CD4-positive, alpha-beta T cell treated with Interleukin-17A for 4 hours (primary cell): ENCODE data around the gene EML4.
"Not testable (repeated sequence)": the region's sequence is repeated elsewhere in the genome, so short reads cannot be mapped to it uniquely, and the experiment has no call there.

Source experiments
- DNase-seq: peaks from one replicate; pipeline ENCODE4 v3.0.0-alpha.2; 2020; ENCODE audit warnings: mixed read lengths

Gene EML4

DNA sequence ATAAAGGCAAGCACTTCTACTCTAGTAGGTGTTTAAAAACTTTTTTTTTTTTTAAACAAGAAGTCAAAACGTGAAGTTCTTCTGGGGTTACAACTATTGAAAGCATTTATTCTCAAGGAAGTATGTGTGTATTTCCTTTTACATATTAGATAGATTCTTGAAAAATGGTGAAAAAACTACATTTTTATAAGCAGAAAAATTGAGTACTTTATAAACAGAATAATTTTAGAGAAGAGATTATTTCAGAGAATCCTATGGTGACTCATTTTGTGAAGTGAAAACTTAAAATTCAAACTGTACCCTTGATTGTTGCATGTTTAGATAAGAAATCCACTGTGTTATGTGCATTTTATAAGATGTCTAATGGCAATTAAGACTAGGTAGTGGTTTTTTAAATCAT is 2.9 kb downstream of the EML4 start:
- DNase-seq = no peak

DNA sequence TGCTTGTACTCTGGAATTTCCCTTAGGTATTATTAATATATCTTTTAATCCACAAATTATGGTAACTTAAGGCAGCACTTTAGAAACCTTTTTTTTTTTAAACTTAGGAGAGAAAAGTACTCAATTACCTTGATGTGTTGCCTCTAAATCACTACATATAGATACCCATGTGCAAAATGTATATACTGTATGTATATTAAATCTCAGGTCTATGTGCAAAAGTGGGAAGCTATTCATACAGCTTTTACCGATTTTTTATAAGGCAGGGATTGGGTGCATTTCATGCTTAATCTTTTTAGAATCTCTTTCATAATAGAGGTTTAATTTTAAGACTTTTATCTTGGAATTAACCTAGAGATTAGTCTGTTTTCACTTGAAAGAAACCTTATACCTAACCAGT is 3.4 kb downstream of the EML4 start:
- DNase-seq = no peak

DNA sequence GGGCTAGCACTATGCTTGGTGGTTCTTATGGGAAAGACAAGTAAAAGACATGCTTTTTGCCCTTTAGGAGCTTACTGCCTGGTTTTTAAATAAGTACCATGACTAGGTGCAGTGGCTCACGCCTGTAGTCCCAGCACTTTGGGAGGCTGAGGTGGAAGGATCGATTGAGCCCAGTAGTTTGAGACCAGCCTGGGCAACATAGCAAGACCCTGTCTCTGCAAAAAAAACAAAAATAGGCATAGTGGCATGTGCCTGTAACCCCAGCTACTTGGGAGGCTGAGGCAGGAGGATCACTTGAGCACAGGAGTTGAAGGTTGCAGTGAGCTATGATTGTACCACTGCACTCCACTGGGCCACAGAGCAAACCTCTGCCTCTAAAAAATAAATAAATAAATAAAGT is 4.3 kb downstream of the EML4 start:
- DNase-seq = not testable (repeated sequence)

DNA sequence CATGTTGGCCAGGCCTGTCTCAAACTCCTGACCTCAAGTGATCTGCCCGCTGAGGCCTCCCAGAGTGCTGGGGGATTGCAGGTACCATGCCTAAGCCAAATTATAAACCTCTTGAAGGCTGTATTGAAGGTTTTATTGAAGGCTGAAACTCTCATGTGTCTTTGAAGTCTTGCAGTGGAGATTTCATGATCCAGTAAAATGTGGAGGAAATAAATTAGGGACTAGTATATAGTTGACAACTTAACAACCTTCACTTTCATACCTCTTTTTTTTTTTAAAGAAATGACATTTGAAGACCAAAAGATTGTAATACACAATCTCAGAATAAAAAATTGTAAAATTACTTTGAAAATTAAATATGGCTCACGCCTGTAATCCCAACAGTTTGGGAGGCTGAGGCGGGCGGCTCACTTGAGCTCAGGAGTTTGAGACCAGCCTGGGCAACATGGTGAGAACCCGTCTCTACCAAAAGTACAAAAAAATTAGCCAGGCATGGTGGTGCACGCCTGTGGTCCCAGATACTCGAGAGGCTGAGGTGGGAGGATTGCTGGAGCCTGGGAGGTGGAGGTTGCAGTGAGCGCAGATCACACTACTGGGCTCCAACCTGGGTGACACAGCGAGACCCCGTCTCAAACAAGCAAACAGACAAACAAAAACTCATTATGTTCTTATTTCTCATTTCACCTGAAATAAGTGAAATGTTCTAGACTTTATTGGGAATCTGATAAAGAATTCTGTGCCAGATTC is 8.0 kb downstream of the EML4 start:
- DNase-seq = no peak

DNA sequence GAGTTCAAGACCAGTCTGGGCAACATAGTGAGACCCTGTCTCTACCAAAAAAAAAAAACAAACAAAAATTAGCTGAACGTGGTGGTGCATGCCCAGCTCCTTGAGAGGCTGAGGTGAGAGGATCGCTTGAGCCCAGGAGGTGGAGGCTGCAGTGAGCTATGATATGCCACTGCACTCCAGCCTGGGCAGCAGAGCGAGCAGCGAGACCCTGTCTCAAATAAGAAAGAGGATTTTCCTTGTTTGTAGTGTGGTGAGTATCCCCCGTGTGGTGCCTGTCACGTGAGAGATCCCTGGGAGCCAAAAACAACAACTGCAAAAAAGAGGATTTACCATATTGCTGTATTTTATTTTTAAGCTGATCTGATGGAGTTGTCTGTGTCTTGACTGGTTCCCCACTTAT is 9.2 kb downstream of the EML4 start:
- no peak for DNase-seq

DNA sequence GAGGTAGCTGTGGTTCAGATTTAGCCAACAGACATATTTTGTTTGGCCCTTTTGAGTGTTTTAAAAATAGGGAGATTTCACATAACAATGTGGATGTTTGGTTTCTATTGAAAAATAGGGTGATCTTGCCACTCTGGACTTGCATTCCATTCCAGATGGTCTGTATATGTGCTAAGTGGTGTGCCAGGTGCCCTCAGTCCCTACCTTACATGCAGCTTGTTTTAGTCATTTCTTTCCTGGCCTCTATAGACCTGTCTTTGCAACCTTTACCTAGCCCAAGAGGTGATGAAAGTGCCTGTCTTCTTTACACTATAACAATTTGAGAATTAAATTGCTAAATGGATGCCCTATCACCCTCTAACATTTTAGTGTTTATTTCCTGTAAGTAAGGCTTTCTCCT is 11.1 kb downstream of the EML4 start:
- no peak for DNase-seq

DNA sequence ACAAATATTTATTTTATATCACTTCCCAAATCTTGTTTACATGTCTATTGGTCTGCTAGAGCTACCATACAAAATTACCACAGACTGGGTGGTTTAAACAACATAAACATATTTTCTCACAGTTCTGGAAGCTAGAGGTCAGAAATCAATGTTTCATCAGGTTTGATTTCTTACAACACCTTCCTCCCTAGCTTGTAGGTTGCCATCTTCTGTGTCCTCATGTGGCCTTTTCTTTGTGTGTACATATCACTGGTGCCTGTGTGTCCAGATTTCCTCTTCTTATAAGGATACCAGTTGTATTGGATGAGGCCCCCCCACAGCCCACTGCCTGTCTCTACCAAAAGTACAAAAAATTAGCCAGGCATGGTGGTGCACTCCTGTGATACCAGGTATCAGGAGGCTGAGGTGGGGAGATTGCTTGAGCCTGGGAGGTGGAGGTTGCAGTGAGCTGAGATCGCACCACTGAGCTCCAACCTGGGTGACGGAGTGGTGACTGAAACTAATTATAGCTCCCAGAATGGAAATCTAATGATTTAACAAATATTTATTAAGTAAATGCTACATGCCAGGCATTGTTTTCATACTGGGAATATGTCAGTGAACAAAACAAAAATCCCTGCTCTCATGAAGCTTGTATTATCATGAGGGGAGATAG is 13.6 kb downstream of the EML4 start:
- no peak for DNase-seq

DNA sequence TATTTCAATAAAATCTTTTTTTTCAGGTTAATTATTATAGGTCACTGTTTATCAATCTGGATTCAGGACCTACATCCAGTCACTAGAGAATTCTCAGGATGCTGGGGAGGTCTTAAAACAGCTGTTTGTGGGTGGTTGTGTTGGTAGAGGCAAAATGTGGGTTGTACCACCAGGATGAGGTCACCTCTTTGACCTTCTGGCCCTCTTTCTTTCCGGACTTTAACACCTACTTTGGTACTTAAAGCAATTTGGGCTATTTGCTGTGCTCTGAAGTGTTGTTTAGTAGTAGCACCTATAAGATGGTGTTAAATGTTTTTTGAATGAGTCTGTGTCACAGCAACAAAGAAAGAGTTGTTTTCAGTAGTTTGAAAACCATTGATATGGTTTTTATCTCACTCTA is 14.6 kb downstream of the EML4 start:
- no peak for DNase-seq

DNA sequence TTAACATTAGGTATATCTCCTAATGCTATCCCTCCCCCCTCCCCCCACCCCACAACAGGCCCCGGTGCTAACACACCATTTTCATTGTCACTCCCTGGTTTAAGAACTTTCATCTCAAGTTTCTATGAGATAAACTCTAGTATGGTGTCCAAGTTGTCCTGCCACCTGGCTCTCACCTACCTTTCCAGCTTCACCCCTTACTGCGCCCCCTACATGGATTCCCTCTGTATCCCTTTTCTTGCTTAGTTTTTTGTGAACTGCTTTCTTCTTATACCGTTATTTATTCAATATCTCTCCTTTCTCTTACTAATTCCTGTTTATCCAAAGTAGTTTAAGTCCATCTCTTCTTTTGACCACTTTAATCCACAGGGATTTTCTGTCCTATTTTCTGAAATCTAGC is 15.2 kb downstream of the EML4 start:
- no peak for DNase-seq

DNA sequence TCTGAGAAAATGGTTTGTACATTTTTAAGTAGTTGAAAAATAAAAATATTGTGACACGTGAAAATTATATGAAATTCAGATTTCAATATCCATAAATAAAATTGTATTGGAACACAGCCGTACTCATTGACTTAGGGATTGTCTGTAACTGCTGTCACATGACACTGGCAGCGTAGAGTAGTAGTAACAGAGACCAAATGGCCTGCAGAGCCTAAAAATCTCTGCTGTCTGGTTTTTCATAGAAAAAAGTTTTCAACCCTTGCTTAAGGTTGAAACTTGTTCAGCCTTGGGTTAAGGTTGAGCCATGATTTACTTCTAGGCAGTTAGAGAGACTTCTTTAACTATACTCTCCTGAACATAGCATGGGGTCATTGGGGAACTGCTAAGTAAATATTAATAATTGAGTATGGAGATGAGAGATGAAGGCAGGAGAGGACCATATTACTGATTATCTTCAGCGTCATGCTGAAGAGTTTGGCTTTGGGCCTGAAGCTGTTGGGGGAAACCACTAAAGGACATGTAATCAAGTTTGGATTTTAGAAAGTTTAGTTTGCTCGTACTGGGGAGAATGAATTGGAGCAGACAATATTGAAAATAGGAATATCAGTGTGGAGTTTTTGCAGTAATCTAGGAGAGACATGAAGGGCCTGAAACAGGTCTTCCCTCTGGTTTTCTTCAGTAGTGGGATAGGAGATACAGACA is 16.2 kb downstream of the EML4 start:
- DNase-seq = no peak

DNA sequence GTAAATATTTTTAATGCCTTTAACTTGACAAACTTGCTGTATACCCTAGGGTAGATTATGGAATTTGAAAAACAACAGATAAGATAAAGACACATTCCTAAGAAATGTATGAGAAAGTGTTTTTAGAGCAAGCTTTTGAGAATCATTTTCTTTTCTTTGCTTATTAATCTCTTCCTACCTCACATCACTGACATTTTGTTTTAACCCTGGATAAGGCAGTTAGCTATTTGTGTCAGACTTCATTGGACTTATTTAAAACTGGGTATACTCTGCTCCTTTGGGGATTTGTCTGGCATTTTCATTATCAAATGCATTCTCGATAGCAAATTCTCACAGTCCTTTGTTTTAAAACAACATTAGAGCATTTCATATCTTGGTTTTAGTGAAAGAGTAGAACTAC is 17.2 kb downstream of the EML4 start:
- no peak for DNase-seq

DNA sequence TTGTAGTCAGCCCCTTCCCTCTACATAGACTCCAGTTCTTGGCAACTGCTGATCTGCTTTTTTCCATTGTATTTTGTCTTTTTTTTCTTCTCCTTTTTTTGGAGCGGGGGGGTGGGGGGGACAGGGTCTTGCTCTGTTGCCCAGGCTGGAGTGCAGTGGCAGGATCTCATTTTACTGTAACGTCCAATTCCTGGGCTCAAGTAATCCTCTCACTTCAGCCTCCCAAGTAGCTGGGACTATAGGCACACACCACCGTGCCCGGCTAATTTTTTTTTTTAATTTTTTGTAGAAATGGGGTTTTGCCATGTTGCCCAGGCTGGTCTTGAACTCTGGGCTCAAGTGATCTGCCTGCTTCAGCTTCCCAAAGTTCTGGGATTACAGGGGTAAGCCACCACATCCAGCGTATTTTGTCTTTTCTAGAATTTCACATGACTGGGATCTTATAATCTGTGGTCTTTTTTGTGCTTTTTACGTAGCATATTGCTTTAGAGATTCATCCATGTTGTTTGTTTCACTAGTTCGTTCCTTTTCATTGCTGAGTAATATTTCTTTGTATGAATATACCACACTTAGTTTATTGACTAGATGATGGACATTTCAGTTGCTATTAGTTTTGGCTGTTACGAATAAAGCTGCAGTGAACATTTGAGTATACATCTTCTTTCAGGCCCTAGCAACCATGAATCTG is 17.9 kb downstream of the EML4 start:
- DNase-seq = no peak

DNA sequence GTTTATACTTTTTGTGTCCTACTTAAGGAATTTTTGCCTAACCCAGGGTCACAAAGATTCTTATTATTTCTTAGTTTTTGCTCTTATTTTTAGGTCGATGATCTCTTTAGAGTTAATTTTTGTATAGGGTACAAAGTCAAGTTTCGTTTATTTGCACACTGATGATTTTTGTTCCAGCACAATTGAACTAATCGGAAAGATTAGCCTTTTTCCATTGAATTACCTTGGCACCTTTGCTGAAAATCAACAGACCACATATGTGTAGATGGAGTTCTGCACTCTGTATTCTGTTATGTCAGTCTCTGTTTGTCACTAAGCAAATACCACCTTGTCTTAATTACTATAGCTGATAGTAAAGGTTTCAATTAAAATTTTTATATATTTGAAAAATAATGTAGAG is 18.7 kb downstream of the EML4 start:
- DNase-seq = no peak

DNA sequence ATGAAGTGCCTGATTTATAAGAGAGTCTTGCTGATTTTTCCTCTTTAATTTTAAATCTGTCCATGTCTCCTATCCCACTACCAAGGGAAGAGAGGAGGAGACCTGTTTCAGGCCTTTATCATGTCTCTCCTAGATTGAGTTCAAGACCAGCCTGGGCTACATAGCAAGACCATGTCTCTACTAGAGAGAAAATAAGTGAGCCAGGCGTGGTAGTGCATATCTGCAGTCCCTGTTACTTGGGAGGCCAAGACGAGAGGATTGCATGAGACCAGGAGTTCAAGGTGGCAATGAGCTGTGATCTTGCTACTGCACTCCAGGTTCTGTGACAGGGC is 20.0 kb downstream of the EML4 start:
- no peak for DNase-seq

DNA sequence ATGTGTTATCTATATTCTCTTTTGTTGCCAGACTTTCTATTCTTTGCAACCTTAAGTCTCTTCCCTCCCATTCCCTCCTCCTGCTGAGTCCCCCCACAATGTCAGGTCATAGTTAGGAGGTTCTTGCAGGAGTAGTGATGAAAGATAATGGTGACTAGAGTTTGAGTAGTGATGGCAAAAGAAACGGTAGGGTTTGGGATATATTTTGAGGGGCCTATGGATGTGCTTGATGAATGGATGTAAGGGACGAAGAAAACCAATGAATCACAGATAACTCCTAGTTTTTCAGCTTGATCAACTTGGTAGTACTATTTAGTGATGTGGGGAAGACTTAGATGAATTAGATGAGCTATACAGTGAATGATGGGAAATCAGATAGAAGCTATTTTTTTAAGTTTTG is 21.0 kb downstream of the EML4 start:
- DNase-seq = no peak

DNA sequence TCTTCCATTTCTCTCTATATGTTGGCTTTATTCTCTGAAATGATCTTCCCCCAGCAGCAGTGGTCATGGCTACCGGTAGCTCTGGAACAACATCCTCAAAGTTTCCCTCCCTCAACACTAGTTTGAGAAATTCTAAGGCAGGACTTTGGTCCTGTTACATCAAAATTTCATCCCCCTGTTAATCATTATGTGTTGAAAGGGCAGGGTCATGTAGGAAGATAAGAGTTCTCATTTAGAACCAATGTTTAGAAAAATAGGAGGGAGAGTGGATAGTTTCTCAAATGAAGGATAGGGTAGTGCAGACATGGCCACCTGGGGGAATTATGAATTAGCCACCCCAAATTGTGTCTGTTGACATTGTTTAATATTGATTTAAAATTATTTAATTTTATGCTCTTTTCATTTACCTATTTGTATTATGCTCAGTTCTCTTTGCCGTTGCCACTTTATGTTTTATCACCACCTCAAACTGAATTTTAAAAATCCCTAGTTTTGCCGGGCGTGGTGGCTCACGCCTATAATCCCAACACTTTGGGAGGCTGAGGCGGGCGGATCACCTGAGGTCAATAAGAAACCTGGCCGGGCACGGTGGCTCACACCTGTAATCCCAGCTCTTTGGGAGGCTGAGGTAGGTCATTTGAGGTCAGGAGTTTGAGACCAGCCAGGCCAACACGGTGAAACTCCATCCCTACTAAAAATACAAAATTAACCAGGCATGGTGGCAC is 22.3 kb downstream of the EML4 start:
- DNase-seq = no peak

DNA sequence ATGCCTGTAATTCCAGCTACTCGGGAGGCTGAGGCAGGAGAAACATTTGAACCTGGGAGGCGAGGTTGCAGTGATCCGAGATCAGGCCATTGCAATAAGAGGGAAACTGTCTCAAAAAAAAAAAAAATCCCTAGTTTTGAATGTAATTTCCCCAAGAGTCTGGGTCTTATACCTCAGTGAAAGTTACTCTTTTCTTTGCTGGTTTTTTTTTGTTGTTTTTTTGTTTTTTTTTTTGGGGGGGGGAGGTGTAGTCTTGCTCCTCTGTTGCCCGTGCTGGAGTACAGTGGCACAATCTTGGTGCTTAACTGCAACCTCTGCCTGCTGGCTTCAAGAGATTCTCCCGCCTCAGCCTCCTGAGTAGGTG is 22.8 kb downstream of the EML4 start:
- DNase-seq = no peak

DNA sequence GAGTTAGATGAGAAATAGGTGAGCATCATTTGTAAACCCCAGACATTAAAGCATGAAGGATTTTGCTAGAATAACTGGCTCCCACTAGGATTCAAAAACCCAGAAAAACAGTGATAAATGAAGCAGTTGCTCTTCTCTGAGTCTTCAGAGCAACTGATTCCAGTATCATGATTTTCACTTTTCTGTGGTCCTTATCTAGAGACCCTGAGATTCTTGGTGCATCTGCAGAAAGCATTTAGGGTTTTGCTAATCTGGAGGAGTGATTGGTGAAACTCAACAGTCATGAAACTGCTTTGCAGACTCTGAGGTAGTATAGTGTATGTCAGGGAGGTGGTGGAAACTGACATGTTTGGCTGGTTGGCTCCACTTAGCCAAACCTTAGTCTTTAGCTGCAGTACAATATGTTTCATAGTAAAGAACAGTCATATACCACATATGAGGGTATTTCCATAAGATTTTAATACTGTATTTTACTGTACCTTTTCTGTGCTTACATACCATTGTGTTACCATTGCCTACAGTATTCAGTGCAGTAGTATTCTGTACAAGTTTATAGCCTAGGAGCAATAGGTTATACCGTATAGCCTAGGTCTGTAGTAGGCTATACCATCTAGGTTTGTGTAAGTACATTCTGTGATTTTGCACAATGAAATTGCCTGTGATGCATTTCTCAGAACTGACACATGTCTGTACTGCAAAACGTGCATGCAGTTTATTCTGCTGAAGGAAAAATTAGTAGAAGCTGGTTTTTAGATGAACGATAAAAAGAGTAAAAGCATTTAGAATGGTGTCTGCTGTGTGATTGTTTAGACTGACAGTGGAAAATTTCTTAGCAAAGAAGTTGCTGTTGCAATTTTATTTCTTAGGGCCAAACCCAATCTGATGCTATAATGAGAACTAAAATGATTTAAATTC is 23.8 kb downstream of the EML4 start:
- DNase-seq = no peak

DNA sequence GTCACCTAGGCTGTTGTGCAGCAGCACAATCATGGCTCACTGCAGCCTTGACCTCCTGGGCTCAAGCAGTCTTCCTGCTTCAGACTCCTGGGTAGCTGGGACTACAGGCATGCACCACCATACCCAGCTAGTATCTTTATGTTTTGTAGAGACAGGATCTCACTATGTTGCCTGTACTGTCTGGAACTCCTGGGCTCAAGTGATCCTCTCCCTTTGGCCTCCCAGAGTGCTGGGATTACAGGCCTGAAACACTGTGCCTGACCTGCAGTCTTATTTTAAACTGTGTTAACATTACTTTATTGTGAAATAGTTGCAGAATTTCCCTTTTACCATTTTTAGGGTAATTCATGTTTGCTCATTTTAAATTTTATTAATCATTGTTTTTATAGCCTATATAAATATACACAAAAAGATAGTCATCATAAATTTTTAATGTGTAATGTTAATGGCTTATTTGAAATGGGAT is 24.6 kb downstream of the EML4 start:
- peak; percentile 20 for DNase-seq

DNA sequence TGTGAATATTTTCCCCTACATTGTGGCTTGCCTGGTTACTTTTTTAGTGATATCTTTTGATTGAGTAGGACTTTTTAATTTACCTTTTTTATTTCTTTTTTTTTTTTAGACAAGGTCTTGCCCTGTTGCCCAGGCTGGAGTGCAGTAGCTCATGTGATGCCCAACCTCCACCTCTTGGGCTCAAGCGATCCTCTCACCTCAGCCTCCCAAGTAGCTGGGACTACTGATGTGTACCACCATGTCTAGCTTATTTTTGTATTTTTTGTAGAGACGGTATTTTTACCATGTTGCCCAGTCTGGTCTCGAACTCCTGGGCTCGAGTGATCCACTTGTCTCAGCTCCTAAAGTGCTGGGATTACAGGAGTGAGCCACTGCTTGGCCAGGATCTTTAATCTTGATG is 25.3 kb downstream of the EML4 start:
- no peak for DNase-seq

DNA sequence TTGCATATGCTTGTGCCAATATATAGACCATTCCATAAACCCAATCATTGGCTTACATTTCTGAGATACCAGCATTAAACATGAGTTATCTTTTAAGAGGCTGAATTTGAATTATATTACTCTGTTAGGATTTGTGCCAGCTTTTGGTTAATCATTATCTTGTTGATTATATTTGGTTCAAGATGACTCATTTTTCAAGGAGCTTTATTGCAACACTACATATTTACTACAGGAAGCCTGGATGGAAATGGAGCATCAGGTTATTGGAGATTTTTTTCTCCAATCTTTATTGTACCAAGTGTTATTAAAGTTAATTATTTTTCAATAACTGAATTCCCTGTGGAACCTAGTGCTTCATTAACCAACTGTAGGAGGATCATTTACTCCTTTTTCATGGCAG is 26.4 kb downstream of the EML4 start:
- no peak for DNase-seq

DNA sequence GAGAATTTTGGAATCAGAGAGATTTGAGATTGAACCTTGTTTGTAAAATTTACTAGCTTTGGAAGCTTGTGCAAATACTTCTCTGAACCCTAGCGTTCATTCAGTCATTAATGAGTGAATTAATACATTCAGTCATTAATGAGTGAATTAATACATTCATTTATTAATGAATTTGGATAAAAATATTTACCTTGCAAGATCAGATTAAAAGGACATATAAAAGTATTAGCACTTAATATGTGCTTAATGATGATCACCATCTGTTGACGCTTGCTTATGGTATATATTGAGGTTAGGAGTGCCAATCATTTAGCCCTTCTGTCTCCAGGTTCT is 26.9 kb downstream of the EML4 start:
- no peak for DNase-seq
